RCC 7860 (cell line): Measurements from ENCODE around the gene ENPP3.

Experiments
- DNase-seq: peaks from one replicate; pipeline ENCODE4 v3.0.0-alpha.2; 2015; ENCODE audit warnings: low spot score
- FAIRE-seq: peaks from 2 replicates; lab custom pipeline; 2012; peaks lifted over from hg19 to GRCh38; lab: Jason Lieb, UNC

ENPP3 gene

DNA sequence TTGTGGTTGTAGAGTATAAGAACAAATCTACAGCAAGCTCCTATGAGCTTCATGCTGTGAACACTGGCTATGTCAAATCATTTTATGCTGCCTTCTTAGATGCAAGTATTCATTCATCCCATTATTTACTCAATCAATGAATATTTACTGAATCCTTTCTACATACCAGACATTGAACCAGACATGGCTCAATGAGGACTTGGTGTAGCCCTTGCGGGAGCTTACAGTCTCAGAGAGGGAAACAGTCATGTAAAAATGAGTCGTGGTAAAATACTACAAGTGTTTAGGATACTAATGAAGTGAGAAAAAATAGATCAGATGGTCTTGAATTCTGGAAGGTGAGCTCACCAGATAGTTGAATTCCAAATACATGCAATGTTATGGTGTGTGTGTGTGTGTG, 125.9 kb downstream of the ENPP3 start:
- DNase-seq (no peak), FAIRE-seq (no peak)

DNA sequence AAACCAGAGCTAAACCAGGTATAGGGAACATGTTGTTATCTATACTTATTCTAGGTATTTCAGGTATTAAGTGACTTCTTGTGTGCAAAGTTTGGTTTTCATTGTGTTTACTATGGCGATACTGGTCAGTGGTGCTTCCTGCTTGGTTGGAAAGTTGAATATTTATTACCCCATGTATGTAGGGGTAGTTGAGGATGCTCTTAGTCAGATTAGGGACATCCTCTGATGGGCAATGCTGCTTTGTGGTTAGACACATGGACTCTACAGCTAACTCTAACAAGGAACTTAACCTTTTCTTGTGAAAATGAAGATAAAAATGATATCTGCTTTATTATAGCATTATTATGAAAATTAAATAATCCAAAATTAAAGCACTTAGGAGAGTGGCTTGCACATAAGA, 126.6 kb downstream of the ENPP3 start:
- DNase-seq = no peak
- no peak for FAIRE-seq

DNA sequence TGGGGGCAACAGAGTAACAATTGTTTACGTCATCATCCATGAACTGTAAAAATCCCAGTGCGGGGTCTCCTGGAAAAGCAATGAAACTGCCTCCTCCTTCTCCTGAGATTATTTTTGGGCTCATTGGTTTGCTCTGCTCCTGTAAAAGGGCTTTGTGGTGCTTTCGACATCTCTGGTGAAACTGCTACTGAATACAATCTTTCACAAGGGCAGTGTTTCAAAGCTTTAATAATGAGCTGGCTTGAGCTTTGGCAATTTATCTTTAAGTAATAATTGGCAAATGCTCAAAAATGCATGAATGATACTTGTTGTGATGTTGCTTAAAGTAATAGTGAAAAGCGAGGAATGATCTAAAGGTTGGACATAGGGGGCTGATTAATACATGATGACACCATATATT, 127.2 kb downstream of the ENPP3 start:
- DNase-seq = no peak
- FAIRE-seq = no peak

DNA sequence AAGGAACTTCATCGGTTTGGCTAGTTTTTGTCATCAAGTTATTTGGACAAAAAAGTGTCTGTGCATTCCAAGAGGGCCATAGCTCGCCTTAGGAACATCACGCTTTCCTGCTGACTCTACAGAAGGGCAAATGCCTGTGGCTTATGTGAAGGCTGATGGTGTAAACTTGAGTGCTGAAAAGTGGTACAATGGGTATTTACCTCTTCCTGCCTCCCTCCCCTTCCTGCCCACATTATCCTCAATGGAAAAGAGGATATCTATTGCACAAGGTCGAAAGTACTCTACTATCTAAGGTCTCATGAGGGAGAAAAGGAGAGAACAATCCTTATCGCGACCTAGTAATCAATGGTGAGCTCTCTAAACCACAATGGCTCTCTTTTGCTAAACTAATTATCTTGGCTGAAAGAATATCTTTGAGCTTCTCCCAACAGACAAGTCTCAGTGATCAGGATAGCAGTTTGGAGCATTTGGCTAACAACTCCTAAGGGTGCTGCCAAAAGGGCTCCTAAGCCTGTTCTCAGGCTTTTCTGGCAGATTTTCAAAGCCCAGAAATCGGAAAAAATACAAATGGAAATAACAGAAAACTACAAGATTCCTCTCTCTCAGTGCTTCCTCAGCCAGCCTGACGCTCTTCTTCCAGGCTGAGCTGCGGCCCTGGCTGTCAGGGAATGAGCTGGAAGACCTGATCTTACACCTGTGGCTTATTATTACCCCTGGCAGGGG, 128.1 kb downstream of the ENPP3 start:
- FAIRE-seq (no peak), DNase-seq (no peak)

DNA sequence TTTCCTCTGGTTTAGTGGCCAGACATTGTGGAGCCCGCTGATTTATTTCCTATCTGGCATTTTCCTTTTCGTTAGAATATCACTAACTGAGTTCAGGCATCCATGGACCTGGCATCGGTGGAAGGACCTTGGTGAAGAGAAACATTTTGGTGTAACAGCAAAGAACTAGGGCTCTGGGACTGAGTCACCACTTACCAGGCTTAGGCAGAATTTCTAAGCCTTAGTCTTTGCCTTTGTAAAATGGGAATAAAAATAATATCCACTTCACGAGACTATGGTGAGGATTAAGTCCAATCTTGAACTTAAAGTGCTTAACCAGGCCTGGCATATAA, 128.7 kb downstream of the ENPP3 start:
- DNase-seq (no peak), FAIRE-seq (no peak)

DNA sequence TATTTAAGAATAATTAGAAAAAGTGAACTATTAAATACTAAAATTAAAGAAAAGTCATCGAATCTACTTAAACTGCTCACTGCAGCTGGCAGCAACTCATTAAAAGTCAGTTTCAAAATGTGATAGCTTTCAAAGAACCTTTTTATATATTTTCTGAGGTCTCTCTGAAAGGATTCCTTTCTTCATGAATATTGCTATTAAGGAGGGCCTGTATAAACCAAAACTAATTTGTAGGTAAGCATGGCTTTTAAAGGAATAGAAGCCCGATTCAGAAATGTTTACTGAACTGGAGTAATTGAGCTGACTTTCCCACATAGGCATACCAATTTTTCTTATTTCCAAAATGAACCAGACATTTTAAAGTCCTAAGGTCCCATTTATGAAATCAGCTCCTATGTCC, 129.5 kb downstream of the ENPP3 start:
- DNase-seq (no peak), FAIRE-seq (no peak)

DNA sequence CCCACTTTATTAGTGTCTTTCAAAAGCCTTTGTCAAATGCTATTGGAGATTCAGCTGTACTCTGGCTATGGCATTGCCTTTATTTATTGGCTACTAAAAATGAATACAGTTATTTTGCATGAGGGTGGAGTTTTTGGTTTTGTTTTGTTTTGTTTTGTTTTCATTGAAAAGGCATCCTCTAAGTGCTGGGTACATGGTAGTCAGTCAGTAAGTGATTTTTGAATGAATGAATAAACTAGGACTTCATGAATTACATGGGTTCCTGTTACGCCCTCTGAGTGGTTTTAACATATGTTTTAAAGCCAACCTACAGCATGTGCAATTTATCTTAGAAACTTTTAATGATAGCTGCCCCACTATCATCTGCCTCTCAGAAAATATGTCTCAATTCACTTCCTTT, 131.9 kb downstream of the ENPP3 start:
- DNase-seq (no peak), FAIRE-seq (no peak)

DNA sequence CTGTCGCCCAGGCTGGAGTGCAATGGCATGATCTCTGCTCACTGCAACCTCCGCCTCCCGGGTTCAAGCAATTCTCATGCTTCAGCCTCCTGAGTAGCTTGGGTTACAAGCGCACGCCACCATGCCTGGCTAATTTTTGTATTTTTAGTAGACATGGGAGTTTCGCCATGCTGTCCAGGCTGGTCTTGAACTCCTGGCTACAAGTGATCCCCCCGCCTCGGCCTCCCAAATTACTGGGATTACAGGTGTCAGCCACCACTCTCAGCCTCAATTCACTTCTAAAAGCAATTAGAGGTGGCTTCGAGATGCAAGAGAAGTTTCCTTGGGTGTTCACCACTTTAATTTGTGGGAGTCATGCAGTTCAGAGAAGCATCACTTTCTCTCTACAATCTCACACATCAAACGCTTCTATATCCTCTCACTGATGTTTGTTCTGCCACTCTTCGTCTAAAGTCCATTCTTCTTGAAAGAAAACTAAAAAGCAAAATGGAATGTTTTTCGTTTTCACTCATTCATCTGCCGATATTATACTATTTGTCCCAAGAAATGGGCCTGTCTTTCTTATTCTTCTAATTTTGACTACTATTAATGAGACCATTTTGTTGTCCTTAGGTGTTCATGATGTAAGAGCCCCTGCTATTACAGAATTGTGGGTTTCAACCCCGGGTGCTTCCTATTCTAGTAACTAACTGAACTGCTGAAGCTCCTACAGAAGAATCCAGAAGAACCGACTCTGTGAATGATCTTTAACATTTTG, 132.5 kb downstream of the ENPP3 start:
- DNase-seq (no peak), FAIRE-seq (no peak)

DNA sequence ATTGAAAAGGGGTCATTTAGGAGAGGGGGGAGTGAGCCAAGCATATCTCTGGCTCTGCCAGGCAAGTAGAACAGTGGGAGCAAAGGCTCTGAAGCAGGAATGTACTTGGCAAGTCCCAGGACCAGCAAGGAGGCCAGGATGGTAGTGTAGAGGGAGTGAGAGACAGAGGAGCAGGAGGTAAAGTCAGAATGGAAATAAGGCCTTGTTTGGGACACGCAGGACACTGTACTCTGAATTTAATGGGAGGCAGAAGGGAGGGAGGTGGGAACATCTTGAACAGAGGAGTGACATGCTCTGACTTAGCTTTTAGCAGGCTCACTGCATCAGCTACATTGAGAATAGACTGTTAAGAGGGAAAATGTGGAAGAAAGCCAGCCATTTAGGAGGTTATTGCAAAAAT, 133.7 kb downstream of the ENPP3 start:
- DNase-seq (no peak), FAIRE-seq (no peak)

DNA sequence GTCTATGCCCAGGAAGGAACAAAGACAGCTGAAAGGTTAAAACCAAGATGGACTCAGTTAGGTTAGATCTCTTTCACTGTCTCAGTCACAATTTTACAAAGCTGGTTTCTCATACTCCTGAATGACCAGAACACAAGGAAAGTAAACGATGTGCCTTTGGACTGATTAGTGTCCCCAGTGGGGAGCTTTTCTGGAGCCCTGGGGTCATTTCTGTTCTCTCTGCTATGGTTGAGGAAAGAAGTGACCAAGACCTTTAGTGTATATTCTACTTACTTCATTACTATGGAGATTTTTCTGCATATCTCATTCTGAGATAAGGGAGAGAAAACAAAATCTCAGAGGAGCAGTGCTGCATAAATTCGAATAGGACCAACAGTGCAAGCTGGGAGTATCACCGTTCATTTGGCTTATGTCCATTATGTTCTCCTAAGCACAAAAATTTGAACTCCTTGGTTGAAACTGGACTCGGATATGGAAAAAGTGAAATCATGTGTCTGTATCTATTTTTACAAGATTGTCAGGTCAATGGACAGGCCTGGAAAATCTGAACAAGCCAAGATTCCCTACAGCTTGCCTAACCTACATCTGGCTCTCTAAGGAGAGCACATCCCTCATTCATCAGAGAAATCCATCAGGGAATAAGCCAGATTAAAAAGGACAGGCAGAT, 136.3 kb downstream of the ENPP3 start:
- FAIRE-seq (no peak), DNase-seq (no peak)

DNA sequence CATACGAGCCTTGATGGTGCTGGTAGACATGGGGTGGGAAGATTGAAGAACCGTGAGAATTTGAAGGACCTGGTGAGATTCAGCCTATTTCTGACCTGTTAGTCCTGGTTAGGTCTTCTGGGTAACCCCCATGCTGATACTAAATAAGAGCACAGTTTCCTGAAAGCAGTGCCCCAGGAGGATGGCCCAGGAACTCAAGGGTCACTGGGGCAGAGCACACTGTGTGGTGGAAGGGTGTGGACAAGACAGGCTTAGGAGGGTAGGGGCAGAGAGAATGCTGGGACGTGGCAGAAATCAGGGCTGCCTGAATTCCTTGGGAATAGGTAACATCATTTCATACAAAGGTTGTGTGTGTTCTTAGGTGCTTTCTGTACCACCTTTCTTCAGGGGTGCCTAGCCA, 138.8 kb downstream of the ENPP3 start:
- DNase-seq (no peak), FAIRE-seq (no peak)

DNA sequence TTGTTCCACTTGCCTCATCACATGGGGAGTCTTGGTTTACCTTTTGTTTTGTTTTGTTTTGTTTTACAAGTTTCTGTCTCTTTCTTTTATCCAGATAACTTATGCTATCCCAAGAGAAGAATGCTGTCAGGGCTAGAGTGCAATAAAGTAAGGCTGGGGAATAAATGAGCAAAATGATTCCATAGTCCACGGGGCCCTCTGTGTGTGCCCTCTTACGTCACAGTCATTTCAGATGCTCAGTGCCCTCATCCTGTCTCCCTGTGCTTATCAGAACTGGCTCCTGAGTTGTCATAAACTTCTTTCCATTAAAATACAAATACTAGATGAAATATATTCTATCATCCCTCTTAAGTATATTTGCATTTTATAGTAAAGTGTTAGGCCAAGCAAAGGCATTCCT, 139.9 kb downstream of the ENPP3 start:
- FAIRE-seq (no peak), DNase-seq (no peak)

DNA sequence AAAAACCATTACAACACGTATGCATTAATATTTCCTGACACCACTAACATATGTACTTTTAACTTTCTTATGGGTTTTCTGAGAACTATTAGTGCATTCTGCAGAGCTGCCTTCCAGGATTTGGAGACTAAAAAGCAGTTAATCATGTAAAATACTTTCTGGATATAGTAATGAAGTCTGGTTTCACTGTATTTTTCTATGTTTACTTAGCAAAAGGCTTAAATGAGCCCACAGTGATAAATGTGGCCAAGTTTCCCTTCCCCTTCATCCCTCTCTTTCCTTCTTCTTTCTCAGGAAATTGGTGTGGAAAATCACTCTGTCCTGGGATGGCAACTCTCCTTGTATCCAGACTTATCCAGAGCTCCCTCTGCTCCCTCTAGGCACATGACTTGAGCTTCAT, 141.1 kb downstream of the ENPP3 start:
- FAIRE-seq = no peak

DNA sequence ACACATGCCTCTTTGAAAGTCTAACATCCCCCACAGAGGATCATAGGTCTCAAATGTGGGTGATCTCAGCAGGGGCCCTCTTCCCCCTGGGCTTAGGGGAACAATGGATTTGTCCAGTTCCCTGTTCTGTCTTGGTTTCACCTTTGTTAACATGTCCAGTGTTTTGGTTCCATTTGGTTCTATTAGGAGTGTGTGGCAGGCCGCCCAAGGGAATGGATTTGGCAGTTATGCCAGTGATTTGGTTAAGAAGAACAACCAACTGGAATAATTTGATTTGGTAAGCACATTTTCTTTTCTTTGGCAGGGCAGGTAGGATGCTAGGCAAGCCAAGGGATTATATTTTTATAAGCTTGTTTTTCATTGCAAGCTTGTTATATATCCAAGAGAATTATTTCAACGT, 142.2 kb downstream of the ENPP3 start:
- DNase-seq = no peak

More for the DNA sequence above, 141.1 kb downstream of the ENPP3 start:
- no peak for DNase-seq

DNA sequence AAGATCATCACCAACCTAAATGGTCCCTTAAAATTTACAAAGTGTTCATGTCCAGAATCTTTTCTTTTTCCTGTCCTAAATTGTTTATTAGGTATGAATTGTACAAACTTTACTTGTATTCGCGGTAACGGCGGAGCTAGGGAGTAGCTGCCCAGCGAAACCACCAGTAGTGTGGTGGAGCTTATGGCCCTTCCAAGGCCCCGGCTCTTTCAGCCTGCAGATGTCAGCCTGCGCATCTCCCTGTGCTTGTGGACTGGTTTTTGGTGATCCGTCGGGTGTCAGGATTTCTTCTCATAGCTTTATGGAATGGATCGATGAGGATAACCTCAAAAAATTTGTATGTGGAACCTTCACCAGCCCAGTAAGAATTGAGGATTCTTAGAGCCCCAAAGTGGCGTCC, 143.5 kb downstream of the ENPP3 start:
- DNase-seq = no peak
- no peak for FAIRE-seq

More for the DNA sequence above, 142.2 kb downstream of the ENPP3 start:
- no peak for FAIRE-seq

DNA sequence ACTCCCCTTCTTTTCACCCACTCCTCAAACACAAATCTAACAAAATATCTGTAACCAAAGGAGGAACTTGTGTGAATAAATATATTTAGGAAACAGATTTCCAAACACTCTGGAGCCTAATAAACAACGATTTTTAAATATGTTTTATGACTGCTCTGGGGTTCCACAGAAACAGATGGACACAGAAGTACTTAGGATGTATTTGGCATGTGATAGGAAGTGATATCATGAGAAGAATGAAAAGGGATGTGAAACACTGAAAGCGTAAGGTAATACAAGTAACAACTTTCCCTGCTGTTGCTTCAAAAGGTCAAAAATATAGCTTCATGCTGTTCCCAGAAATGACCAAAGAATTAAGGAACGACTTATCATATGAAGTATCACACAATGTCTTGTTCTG, 144.6 kb downstream of the ENPP3 start:
- DNase-seq = no peak
- FAIRE-seq = no peak

DNA sequence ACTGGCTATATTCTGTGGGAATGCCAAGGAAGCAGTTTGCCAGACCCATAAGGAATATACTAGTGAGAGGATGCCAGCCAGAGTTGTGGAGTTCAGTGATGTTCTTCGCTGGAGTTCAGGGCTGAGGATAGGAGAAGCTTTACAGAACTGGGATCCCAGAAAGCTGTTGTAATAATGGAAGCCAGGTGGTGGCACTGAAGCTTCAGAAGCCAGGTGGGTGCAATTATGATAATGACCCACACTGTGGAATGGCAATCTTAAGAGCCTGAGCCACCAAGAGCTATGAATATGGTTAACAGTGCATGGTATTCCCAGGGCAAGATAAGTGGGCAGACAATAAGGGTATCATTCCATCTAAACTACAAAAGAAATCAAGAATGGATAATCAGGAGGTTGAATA, 145.7 kb downstream of the ENPP3 start:
- DNase-seq = no peak
- FAIRE-seq = no peak

DNA sequence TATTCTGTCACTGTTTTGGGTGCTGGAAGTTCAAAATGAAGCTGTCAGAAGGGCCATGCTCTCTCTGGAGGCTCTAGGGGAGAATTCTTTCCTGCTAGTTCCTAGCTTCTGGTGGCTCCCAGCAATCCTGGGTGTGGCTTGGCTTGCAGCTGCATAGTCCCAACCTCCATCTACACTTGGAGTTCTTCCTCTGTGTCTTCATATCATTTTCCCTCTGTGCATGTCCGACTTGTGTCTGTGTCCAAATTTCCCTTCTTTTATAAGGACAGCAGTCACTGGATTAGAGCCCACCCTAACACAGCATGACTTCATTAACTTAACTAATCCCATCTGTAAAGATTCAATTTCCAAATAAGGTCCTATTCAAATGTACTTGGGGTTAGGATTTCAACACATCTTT, 147.5 kb downstream of the ENPP3 start:
- FAIRE-seq = no peak
- no peak for DNase-seq

DNA sequence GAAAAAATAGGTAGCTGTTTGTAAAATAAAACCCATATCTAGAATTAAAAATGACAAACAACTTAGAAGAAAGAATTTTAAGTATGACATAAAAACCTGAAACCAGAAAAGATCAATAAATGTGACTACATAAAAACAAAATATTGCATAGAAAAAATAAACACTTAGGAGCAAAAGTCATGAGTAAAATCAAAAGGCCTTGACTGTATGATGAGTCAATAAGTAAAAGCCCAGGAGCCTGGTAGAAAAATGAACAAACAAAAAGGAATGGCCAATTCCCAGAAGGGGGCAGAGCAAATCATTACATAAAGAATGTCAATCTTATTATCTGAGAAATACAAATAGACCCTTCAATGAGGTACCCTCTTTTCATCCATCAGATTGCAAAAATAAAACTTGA, 150.0 kb downstream of the ENPP3 start:
- FAIRE-seq = no peak
- DNase-seq = no peak

DNA sequence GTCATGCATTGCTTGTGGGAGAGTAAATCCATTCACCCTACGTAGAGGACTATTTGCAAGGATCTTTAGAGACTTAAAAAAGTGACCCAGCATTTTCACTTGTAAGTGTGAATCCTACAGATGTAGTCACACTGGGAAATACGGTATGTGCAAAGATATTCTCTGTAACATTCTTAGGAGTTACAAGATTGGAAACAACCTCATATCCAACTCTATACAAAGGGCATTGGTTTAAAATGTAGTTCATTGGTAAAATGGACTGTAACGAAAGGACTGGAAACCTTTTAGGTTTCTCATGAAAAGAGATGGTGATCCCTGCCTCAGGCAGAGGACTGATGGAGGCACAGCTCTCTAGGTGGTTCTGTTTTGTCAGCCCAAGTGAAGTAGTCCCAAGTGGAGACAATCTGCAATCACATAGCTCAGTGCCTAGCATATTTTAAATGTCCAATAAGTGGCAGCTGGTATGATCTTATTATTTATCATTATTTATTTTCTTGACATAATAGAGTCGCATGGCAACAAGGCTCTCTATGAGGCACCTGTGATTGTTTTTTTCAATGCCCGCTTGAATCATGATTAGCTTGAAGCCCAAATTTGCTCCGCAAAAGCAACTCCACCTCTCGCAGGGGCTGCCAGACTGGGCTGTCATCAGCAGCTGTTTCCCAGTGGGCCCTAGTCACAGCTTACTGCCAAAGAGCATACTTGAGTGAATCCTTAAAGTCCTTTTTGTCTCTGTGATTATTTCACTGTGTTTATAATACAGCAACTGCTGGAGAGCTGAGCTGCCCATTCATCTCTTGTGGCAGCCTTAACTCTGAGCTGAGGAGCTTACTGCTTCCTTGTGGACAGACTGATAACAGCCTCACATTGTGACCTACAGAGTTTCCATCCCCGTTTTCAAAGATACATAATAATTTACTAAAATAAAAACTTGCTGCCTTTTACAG, 150.9 kb downstream of the ENPP3 start:
- FAIRE-seq = no peak
- no peak for DNase-seq

DNA sequence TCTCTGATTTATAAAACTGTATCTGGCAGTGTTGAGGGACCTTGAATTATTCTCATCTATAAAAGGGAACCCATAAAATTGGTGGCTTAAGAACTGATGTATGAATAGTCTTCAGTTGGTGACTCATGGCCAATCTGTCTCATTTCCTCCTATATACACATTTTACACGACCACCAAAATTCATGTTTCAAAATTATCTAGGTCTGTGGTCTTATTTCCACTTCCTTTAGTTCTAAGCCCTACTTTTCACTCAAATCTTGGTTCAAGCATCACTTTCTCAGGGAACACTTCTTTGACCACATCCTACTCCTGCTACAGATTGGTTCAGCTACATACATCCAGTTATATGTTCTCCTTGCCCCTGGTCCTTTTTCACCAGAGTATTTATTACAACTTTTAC, 152.1 kb downstream of the ENPP3 start:
- FAIRE-seq (no peak), DNase-seq (no peak)
